Measurements from ENCODE around the gene AICDA.

GRCh38 chr12:8661751-8662150, 49.1 kb upstream of the AICDA start:
- TF ChIP-seq ATF3 (CRISPR knock-in tag; IDR thresholded peaks at IDR 0.05) (no peak), DMAP1 (CRISPR knock-in tag; IDR thresholded peaks at IDR 0.05) (no peak), JUN (CRISPR knock-in tag; IDR thresholded peaks at IDR 0.05) (no peak), GABPA (IDR thresholded peaks at IDR 0.05; ENCODE audit: low read depth, low read length) (no peak), GABPA (CRISPR knock-in tag; IDR thresholded peaks at IDR 0.05; ENCODE audit: low read depth) (no peak), SYNCRIP (IDR thresholded peaks at IDR 0.05; ENCODE audit: insufficient read depth, low read depth, low read length) (no peak), ZFP36 (IDR thresholded peaks at IDR 0.05; ENCODE audit: borderline replicate concordance, low read depth, low read length, partially characterized antibody) (no peak), NRL (CRISPR knock-in tag; IDR thresholded peaks at IDR 0.05; ENCODE audit: borderline replicate concordance) (no peak), ZBTB14 (CRISPR knock-in tag; IDR thresholded peaks at IDR 0.05) (no peak)
